Hematopoietic multipotent progenitor cell (in vitro differentiated cells): ENCODE measurements around the gene DMXL2. TPM values are rescaled to one million over a fixed set of nuclear protein-coding genes. Genes with fewer than 3 reads are reported as not detected.
"Not testable (repeated sequence)": the region's sequence is repeated elsewhere in the genome, so short reads cannot be mapped to it uniquely, and the experiment has no call there.

Experiments used
- DNase-seq, 3 donors: peaks; one replicate each; pipeline ENCODE4 v3.0.0-alpha.2; 2011 to 2015; ENCODE audit warnings: low read depth in 2 of 3, low spot score in 2 of 3
- total RNA-seq: library from RNA; depleted of rRNA; stranded (reverse); fragments of >200 nt; gene quantifications from one replicate; pipeline ENCODE4 v1.2.3, GENCODE V29; 2012

The DMXL2 gene
- total RNA-seq, 1 donor: 22.1 TPM

DNA sequence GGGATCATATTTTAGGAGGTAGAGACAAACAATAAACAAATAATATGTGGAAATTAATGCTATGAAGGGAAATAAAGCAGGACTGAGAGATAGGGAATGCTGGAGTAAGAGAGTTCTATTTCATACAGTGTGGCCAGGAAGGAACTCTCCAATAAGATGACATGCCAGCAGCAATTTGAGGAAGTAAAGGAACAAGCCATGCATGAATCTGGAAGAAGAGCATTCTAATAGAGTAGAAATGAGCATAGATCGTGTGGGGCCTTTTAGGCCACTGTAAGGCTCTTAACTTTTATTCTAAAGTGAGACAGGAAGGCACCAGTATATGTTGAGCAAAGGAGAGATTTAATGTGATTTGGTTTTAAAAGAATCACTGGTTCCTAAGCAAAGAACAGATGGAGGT is 126.3 kb downstream of the DMXL2 start:
- no peak for DNase-seq

DNA sequence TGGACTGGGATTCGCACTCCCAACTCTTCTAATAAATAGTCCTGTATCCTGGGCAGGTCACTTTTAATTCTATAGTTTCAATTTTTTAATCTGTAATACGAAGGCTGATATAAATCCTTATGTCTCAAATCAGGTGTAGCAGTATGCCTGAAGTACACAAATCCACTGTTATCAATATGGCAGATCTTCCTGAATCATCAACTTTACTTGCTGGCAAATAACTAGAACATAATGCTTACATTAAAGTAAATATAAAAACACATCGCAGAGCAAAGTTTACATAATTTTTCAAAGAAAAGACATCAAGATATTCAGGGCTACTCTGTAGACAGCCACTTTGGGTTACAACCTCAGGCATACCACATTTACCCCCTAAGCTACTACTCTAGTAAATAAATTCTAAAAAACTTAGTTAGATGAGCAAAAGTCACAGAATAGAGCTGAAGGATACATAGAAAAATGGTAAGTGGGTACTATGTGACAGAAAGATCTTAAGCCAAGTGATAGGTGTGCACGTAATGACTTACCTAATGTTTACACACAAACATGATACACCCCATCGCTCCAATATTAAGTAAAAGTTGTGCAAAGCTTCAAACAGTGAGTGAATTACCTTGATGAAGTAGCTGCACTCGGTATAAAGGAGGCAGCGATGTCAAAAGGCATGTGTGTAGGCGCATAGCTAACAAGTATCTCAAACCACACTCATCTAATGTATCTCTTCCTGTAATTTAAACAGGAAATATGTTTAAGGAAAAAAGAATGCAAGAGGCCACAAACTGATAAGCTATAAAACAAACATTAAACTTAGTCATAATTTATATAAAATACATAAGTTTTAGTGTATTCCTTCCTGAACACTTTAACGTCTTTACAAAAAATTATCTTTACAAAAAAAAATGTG is 127.9 kb downstream of the DMXL2 start:
- no peak for DNase-seq

DNA sequence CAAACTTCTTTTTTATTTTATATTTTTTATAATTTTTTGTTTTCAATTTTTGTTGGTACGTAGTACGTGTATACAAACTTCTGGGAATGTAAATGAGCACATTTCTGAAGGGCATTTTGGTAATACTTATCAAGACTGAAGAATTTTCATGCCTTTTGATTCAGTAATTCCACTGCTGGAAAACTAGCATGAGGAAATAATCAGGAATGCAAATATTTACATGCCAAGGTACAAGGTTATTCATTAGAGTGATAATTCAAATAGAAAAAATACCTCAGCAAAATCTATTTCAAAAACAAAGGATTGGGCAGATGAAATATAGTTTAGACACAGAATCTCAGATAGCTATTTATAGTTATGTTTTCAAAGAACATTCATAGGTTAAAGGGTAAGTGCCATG is 128.7 kb downstream of the DMXL2 start:
- no peak for DNase-seq

DNA sequence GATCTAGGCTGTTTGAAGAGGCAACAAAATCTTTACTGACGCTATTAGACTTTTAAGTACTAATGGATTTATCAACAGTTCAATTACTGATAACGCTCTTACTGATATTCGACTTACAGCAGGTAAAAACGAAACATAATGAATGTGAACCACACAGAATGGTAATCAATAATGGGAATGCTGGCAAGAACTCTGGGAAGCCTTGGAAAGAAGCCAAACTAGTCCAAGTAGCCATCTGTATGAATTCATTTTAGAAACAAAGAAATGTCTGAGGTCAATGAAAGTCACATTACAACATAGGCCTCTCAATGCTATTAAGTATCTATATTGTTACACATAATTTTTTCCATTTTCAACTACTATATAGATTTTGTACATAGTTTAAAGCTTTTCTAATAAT is 130.0 kb downstream of the DMXL2 start:
- no peak for DNase-seq

DNA sequence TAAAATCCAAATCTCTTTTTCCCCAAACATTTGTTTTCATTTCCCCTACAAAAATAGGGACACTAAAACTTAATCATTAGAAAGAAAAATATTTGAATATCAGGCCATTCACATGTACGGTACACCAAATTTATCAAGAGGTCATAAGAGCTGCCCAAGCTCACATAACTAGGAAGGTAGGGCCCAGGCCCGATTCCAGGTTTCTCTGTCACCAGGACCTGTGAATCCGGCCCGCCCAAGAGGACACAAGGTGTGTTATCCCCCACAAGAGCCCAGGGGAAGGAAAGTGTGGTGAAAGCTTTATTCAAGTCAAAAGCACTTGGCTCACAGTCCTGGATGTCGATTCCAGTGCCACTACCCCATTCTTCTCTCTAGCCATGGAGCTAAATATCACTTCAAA is 130.6 kb downstream of the DMXL2 start:
- DNase-seq: no peak

DNA sequence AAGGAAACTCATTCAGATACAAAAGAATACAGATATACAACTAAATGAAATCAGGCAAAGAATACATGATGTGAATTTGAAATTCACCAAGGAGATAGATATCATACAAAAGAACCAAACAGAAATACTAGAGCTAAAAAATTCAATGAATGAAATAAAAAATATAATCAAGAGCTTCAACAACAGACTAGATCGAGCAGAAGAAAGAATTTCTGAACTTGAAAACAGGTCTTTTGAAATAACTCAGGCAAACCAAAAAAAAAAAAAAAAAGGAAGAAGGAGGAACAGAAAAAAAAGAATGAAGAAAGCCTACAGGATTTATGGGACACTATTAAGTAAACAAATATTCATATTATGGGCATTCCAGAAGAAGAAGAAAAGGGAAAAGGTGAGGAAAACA is 137.8 kb downstream of the DMXL2 start:
- DNase-seq: no peak

DNA sequence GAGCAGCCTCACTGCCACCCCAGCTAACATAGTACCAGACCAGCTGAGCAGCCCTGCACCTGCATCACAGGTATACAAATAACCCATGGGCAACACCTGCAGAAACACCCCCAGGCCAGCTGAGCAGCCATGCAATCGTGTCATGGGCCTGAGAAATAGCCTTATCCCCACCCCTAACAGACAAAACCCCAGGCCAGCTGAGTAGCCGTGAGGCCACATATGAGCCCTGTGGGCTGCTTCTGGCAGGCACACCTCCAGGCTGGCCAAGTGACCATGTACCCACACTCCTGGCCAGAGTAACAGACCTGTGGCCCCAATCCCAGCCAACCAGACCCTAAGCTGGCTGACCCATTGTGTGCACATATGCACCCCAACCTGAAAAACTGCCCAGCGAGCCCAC is 138.6 kb downstream of the DMXL2 start:
- DNase-seq: no peak

DNA sequence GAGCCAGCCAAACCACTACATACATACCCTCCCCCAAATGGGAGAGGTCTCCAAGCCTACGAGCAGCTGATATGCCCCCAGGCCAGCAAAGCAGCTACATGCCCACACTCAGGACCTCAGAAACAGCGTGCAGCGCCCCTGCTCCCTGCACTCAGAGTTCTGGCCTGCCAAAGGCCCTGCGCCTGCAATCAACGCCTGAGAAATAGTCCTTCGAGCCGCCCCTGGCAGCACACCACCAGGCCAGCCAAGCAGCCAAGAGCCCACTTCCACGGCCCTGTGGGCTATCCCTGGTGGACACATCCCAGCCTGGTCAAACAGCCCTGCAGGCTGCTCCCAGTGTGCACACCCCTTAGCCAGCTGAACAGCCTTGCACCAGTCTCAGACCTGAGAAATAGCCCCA is 139.1 kb downstream of the DMXL2 start:
- no peak for DNase-seq

DNA sequence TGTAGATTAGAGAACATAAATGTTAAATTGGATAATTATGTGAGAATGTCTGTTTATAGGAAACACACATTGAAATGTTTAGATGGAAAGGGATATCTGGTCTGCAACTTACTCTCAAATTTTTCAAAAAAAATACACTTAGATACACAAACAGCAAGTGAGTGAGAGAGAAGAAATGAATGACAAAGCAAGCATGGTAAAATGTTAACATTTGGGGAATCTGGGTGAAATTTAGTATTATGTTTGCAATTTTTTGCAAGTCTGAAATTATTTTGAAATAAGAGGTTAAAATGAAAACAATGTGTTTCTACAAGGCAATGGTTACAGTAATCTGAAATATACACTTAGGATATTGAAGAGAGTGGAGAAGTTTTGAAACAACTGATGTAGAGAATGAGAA is 146.8 kb downstream of the DMXL2 start:
- no peak for DNase-seq

DNA sequence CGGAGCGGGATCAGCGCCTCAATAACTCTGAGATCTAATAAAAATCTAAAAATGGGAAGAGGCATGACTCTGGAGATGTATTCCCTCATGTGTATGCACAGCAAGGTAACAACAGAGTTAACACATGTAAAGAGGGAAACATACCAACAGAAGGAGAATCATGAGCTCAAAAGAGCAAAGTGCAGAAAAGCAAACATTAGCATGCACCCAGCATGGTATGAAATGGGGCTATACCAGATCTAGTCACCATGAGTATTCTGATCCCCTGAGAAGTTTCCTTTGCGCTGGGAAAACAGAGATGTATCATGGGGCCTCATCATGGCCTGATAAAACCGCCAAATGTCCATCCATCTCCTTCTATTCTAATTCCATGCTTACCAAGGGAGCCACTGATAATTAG is 152.1 kb downstream of the DMXL2 start:
- DNase-seq: no peak

DNA sequence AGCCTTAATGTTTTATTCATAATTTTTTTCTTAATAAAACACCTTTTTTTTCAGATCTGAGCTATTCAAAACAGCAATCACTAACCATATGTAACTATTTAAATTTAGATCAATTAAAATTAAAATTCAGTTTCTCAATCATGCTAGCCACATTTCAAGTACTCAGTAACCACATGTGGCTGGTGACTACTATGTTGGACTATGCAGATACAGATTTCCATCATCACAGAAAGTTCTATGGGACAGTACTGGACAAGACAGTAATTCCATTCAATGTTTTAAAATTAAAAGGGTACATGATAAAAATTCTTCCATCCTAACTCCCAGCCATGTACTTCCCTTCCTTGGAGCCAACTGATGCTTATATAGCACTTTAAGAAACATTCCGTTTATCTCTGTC is 161.8 kb downstream of the DMXL2 start:
- DNase-seq: no peak

DNA sequence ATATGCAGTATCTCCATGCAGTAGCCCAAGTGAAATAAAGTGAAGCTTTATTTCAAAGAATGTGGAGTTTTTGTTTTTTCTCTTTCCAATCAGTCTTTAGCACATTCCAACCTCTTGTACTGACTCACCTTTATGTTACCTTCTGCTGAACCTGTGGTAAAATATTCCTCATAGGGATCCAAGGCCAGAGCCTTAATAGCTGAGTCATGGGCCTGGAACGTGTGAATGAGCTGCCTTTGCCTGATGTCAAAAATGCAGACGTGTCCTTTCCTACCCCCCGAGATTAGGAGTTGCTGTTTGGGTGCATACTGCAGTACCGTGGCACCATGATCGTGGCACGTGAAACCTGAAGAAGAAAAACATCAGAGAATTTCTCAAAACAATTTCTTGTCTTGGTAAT is 172.6 kb downstream of the DMXL2 start:
- no peak for DNase-seq

DNA sequence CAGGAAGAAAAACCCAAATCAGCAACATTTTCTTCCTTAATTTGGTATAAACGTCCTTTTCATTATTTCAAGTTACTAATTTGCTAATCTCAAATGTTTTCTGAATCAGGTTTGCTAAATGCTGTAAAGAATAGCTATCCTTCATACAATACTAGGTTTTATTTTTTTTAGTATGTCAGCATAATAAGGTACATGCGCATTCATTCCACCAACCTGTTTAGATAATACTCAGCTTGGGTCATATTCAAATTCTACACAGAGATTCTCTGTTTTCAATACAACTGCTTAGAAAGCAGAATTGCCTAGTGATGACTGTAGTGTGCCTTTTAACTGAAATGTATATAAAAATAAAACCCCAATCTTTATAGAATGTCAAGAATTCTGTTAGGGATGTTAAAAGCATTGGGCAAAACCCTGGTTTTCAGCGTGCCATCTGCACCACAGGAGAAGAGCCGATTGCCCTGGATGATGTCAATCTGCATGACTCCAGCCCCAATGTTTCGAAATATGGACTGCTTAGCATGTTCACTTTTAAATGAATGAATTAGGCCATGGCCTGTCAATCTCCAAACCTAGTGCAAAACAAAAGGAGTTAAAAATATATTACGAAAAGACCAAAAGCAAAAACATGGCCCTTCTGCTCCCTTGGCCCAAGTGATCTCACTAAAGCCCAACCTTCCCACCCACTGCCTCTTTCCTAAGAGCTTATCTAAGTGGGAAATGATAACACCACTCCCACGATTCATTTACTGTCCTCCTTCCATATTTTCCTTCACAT is 173.8 kb downstream of the DMXL2 start:
- DNase-seq: no peak

DNA sequence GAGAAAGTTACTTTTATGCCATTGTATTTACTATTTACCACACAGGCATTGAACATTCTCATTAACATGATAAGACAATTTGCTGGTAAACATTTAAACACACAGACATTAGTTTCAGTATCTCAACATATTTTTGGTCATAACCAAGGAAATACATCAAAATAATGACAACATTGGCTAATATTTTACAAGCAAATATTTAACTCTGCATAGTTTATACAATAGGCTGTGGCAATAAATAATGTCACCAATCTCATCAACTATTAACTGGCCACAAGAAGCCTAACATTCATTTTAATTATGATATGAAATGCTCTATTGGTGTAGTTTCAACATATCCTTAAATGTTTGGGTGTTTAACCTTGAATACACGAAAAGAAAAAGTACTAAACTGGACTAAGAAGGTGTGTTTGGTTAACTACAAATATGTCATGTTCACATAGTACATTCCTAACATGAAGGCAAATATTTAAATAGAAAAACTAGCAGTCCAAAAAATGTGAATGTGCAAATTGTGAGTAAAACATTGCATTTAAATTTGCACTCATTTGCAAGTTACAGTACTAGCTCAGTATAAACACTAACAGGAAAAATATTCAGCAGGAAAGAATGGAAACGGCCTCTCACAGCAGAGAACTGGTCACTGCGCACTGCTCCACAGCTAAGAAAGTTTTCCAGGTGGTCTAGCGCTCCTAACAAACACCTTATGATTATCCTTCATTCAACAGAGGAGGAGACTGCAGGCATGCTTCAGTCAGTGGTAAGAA is 174.5 kb downstream of the DMXL2 start:
- DNase-seq: no peak

DNA sequence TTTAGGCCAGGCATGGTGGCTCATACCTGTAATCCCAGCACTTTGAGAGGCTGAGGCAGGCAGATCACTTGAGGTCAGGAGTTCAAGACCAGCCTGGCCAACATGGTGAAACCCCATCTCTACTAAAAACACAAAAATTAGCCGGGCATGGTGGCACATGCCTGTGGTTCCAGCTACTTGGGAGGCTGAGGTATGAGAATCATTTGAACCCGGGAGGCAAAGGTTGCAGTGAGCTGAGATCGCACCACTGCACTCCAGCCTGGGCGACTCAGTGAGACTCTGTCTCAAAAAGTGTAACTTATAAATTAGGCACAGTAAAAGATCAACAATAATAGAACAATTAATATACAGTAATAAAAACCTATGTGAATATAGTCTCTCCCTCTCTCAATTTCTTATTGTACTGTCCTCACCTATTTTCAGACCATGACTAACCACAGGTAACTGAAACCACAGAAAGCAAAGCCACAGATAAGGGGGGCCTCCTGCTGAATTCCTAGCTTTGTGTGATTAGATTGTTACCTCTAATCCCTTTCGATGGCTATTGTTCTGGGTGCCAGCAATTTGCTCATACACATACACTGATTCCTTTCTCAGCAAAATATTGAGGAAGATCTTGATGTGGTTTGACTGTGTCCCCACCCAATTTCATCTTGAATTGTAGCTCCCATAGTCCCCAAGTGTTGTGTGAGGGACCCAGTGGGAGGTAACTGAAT is 176.4 kb downstream of the DMXL2 start:
- not testable (repeated sequence) for DNase-seq

DNA sequence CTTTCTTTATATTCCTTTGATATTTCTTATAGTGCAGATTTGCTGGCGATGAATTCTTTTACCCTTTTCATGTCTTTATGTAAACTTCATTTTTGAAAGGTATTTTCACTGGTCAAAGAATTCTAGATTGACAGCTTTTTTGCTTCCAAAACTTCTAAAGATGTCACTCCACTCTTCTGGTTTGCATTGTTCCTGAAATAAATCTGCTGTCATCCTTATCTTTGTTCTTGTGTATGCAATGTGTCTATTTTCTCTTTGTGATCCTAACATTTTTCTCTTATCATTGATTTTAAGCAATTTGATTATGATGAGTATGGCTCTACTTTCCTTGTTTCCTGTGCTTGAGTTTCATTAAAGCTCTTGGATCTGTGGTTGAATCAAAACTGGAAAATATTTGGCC is 177.8 kb downstream of the DMXL2 start:
- no peak for DNase-seq

DNA sequence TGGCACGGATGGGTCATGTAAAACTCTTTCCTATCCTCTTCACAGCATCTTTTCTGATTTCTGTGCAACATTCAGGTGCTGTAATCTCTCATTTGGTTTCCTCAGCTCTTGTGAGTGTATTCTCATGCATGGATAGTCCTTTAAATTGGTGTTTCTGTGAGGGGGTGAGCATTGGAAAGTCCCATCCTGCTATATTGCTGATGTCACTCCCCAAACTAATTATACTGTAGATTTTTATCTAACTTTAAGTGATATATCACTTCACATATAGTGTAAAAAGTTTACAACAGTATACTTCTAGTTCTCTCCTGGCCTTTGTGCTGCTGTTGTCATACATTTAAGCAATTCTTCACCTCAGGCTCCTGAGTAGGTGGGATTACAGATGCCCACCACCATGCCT is 178.5 kb downstream of the DMXL2 start:
- DNase-seq: no peak

DNA sequence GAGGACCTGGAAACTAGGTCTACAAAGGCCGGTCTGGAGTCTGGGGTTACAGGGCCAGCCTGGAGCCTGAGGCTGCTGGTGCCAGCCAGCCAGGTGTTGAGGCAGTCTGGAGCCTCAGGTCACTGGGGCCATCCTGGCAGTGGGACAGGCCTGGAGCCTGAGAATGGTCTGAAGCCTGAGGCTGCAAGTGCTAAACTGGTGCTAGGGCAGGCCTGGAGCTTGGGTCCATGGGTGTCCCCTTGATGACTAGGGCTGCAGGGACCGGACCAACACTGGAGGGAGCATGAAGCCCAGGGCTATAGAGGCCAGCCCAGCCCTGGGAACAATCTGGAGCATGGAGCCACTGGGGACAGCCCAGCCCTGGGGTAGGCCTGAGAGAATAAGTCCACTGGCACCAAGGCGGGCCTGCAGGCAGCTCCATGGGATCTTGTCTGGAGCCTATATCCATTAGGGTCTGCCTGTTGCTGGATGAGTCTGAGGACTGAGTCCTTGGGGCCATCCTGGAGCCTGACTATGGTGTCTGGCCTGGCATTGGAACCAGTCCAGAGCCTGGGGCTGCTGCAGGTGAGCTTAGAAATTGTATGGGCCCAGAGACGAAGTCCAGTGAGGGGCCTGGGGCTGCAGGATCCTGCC is 179.2 kb downstream of the DMXL2 start:
- no peak for DNase-seq

DNA sequence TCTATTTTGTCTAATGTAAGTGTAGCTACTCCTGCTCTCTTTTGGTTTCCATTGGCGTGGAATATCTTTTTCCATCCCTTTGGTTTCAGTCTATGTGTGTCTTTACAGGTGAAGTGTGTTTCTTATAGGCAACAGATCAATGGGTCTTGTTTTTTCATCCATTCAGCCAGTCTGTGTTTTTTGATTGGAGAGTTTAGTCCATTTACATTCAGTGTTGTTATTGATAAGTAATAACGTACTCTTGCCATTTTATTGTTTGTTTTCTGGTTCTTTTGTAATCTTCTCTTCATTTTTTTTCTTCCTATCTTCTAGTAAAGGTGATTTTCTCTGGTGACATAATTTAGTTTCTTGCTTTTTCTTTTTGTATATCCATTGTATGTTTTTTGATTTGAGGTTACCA is 184.0 kb downstream of the DMXL2 start:
- no peak for DNase-seq

DNA sequence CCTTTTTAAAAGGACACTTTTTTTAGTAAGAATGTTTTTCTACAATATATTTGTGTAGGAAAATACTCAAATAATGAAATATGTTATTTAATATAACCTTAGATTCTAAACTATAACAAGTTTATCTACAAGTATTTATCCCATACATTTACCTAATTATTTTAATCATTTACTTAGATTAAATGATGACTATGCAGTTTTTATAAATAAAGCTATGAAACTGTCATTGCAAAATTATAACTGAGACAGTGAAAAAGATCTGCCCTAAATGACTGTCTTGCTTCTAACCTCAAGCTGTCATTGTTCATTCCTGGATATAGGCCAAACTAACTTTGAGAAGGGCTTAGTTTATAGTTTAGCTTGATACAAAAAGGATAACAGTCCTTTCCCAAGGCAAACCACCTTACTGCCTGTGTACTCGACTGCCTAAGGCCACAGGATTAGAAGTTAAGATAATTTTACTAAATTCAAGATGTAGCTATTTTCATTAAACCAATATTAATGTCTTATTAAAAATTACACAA is 197.0 kb downstream of the DMXL2 start:
- DNase-seq: no peak
